NB4 (cell line): Measurements from ENCODE around the gene ENOX2.

Experiments
- CTCF ChIP-seq: IDR thresholded peaks from one replicate; pipeline ENCODE4 v1.5.1; 2012; ENCODE audit warnings: low read depth, low read length
- MAX ChIP-seq: IDR thresholded peaks from 2 replicates; pipeline ENCODE4 v1.6.1; 2011; ENCODE audit warnings: low read depth, low read length

- TF ChIP-seq CTCF (no peak), MAX (no peak)
These were observed 127.2 kb downstream of the ENOX2 start for GRCh38 chrX:130775849-130776248.
